ENCODE results near the gene PDCD11.
A peak's percentile ranks its signal among the peaks of the same experiment; 100 is the strongest.

GRCh38 chr10:103479135-103479534 lies 82.7 kb downstream of the PDCD11 start, which contains the start of gene CALHM3:
- TF ChIP-seq ZNF391 (tag by site-specific recombination; IDR thresholded peaks at IDR 0.05; ENCODE audit: borderline replicate concordance, low read depth) = no peak
- TF ChIP-seq ZNF777 (tag by site-specific recombination; IDR thresholded peaks at IDR 0.05; ENCODE audit: borderline replicate concordance) = no peak
- TF ChIP-seq, protein P1, sequence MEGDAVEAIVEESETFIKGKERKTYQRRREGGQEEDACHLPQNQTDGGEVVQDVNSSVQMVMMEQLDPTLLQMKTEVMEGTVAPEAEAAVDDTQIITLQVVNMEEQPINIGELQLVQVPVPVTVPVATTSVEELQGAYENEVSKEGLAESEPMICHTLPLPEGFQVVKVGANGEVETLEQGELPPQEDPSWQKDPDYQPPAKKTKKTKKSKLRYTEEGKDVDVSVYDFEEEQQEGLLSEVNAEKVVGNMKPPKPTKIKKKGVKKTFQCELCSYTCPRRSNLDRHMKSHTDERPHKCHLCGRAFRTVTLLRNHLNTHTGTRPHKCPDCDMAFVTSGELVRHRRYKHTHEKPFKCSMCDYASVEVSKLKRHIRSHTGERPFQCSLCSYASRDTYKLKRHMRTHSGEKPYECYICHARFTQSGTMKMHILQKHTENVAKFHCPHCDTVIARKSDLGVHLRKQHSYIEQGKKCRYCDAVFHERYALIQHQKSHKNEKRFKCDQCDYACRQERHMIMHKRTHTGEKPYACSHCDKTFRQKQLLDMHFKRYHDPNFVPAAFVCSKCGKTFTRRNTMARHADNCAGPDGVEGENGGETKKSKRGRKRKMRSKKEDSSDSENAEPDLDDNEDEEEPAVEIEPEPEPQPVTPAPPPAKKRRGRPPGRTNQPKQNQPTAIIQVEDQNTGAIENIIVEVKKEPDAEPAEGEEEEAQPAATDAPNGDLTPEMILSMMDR (tag by site-specific recombination; IDR thresholded peaks at IDR 0.05) = no peak
- no peak for TF ChIP-seq SETDB1 (IDR thresholded peaks at IDR 0.05; ENCODE audit: insufficient read length, low read length)
- TF ChIP-seq, protein P2, sequence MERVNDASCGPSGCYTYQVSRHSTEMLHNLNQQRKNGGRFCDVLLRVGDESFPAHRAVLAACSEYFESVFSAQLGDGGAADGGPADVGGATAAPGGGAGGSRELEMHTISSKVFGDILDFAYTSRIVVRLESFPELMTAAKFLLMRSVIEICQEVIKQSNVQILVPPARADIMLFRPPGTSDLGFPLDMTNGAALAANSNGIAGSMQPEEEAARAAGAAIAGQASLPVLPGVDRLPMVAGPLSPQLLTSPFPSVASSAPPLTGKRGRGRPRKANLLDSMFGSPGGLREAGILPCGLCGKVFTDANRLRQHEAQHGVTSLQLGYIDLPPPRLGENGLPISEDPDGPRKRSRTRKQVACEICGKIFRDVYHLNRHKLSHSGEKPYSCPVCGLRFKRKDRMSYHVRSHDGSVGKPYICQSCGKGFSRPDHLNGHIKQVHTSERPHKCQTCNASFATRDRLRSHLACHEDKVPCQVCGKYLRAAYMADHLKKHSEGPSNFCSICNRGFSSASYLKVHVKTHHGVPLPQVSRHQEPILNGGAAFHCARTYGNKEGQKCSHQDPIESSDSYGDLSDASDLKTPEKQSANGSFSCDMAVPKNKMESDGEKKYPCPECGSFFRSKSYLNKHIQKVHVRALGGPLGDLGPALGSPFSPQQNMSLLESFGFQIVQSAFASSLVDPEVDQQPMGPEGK (tag by site-specific recombination; IDR thresholded peaks at IDR 0.05) = no peak
- peak; percentile 72; the same call in 1 of the 2 replicates for TF ChIP-seq KLF17 (tag by site-specific recombination; IDR thresholded peaks at IDR 0.05)
- TF ChIP-seq, protein P3, sequence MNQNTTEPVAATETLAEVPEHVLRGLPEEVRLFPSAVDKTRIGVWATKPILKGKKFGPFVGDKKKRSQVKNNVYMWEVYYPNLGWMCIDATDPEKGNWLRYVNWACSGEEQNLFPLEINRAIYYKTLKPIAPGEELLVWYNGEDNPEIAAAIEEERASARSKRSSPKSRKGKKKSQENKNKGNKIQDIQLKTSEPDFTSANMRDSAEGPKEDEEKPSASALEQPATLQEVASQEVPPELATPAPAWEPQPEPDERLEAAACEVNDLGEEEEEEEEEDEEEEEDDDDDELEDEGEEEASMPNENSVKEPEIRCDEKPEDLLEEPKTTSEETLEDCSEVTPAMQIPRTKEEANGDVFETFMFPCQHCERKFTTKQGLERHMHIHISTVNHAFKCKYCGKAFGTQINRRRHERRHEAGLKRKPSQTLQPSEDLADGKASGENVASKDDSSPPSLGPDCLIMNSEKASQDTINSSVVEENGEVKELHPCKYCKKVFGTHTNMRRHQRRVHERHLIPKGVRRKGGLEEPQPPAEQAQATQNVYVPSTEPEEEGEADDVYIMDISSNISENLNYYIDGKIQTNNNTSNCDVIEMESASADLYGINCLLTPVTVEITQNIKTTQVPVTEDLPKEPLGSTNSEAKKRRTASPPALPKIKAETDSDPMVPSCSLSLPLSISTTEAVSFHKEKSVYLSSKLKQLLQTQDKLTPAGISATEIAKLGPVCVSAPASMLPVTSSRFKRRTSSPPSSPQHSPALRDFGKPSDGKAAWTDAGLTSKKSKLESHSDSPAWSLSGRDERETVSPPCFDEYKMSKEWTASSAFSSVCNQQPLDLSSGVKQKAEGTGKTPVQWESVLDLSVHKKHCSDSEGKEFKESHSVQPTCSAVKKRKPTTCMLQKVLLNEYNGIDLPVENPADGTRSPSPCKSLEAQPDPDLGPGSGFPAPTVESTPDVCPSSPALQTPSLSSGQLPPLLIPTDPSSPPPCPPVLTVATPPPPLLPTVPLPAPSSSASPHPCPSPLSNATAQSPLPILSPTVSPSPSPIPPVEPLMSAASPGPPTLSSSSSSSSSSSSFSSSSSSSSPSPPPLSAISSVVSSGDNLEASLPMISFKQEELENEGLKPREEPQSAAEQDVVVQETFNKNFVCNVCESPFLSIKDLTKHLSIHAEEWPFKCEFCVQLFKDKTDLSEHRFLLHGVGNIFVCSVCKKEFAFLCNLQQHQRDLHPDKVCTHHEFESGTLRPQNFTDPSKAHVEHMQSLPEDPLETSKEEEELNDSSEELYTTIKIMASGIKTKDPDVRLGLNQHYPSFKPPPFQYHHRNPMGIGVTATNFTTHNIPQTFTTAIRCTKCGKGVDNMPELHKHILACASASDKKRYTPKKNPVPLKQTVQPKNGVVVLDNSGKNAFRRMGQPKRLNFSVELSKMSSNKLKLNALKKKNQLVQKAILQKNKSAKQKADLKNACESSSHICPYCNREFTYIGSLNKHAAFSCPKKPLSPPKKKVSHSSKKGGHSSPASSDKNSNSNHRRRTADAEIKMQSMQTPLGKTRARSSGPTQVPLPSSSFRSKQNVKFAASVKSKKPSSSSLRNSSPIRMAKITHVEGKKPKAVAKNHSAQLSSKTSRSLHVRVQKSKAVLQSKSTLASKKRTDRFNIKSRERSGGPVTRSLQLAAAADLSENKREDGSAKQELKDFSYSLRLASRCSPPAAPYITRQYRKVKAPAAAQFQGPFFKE (tag by site-specific recombination; IDR thresholded peaks at IDR 0.05; ENCODE audit: borderline replicate concordance) = no peak
- no peak for TF ChIP-seq BCL11B (tag by site-specific recombination; IDR thresholded peaks at IDR 0.05; ENCODE audit: low read depth)
- no peak for TF ChIP-seq ZNF16 (tag by site-specific recombination; IDR thresholded peaks at IDR 0.05; ENCODE audit: low read depth)
- 0 out of 2 replicates have a peak, but pooled peaks have one; percentile 28 for TF ChIP-seq ZNF366 (tag by site-specific recombination; conservative IDR thresholded peaks at IDR 0.05)
- no peak for TF ChIP-seq MZF1 (tag by site-specific recombination; IDR thresholded peaks at IDR 0.05; ENCODE audit: borderline replicate concordance)
- no peak for TF ChIP-seq ZBTB44 (tag by site-specific recombination; IDR thresholded peaks at IDR 0.05)
